PC-9 (cell line): ENCODE results near the gene IRAK1. TPM values are rescaled to one million over a fixed set of nuclear protein-coding genes. Genes with fewer than 3 reads are reported as not detected.
A peak's percentile ranks its signal among the peaks of the same experiment; 100 is the strongest.

Experiments used
- BruUV-seq: library from RNA; stranded (reverse); fragments of 400-500 nt; replicated peaks from 2 replicates; lab custom pipeline; 2021; lab: Mats Ljungman, UMichigan
- CTCF ChIA-PET: fragments of 300-600 bp; sonication (Branson Sonifier 250); formaldehyde crosslinking; loops from one replicate; lab custom pipeline; 2022; ENCODE audit warnings: antibody characterized with exemption; lab: Charles Lee
- POLR2A ChIA-PET: fragments of 300-600 bp; sonication (Branson Sonifier 250); formaldehyde crosslinking; loops from one replicate; lab custom pipeline; 2022; ENCODE audit warnings: antibody characterized with exemption; ENCODE audit not compliant: unreplicated experiment; lab: Charles Lee
- DNase-seq, 2 experiments: peaks; one replicate each; pipeline versions ENCODE4 v3.0.0 to v3.0.0-alpha.2; 2015 to 2022; ENCODE audit warnings: mixed read lengths in 1 of 2
- H2AFZ ChIP-seq: fragments of 200-600 bp; sonication (generic); 2 replicates; pipeline ENCODE4 v1.8.1; 2017; ENCODE audit warnings: antibody characterized with exemption
- H3F3A ChIP-seq: fragments of 200-600 bp; sonication (generic); 2 replicates; pipeline ENCODE4 v1.8.1; 2017; ENCODE audit warnings: antibody characterized with exemption, mild to moderate bottlenecking, low read depth; ENCODE audit not compliant: insufficient read depth
- H3K27ac ChIP-seq: fragments of 200-600 bp; sonication (generic); 2 replicates; pipeline ENCODE4 v1.6.1; 2016; ENCODE audit warnings: mixed run types
- H3K27me3 ChIP-seq: fragments of 200-600 bp; sonication (generic); 2 replicates; pipeline ENCODE4 v1.6.1; 2016; ENCODE audit warnings: low read depth, mixed run types; ENCODE audit not compliant: insufficient read depth
- H3K36me3 ChIP-seq: fragments of 200-600 bp; sonication (generic); 2 replicates; pipeline ENCODE4 v1.6.1; 2016; ENCODE audit warnings: low read depth, mixed run types
- H3K4me1 ChIP-seq: fragments of 200-600 bp; sonication (generic); replicated peaks from 2 replicates; pipeline ENCODE4 v1.6.1; 2016; ENCODE audit warnings: mixed run types; ENCODE audit not compliant: insufficient read depth
- H3K4me2 ChIP-seq: fragments of 200-600 bp; sonication (generic); 2 replicates; pipeline ENCODE4 v1.6.1; 2017; ENCODE audit warnings: mixed run types
- H3K4me3 ChIP-seq: fragments of 200-600 bp; sonication (generic); 2 replicates; pipeline ENCODE4 v1.6.1; 2016; ENCODE audit warnings: mixed run types
- H3K79me2 ChIP-seq: fragments of 200-600 bp; sonication (generic); 2 replicates; pipeline ENCODE4 v1.6.1; 2017; ENCODE audit warnings: low read depth, mixed run types
- H3K9me2 ChIP-seq: fragments of 200-600 bp; sonication (generic); 2 replicates; pipeline ENCODE4 v1.8.1; 2017; ENCODE audit warnings: mild to moderate bottlenecking; ENCODE audit not compliant: insufficient read depth
- H3K9me3 ChIP-seq: fragments of 200-600 bp; sonication (generic); 2 replicates; pipeline ENCODE4 v1.8.1; 2016; ENCODE audit warnings: low read depth; ENCODE audit not compliant: insufficient read depth
- H4K20me1 ChIP-seq: fragments of 200-600 bp; sonication (generic); 2 replicates; pipeline ENCODE4 v1.8.1; 2017; ENCODE audit not compliant: insufficient read depth
- EZH2 ChIP-seq: fragments of 200-600 bp; sonication (generic); IDR thresholded peaks from 2 replicates; pipeline ENCODE4 v1.8.0; 2017; ENCODE audit warnings: antibody characterized with exemption, low read depth
- intact Hi-C: fragments of 100-400 bp; cut with micrococcal nuclease; formaldehyde crosslinking; loops from one replicate; pipeline ENCODE4 v1.10.0; 2022; ENCODE audit not compliant: unreplicated experiment
- total RNA-seq: library from RNA; stranded (reverse); gene quantifications from 2 replicates; pipeline ENCODE4 v1.2.3, GENCODE V29; 2021
- TF ChIP-seq, protein P1 (sequence below): fragments of 200-600 bp; sonication (generic); conservative IDR thresholded peaks from 2 replicates; pipeline ENCODE4 v1.6.1; 2017; ENCODE audit warnings: mixed run types, antibody characterized with exemption, mild to moderate bottlenecking, moderate library complexity

The IRAK1 gene
- total RNA-seq, 1 experiment from 2014 or later: 364 TPM

GRCh38 chrX:154004315-154004714 lies 15.4 kb downstream of the IRAK1 start:
- POLR2A ChIA-PET: no interaction called here
- H3K9me2 ChIP-seq: no peaks in the 10 kb centered on the region
- no peaks in the 10 kb centered on the region for H3K9me3 ChIP-seq
- no peak overlapping the region for H3K4me3 ChIP-seq
- DNase-seq: no peak
- H4K20me1 ChIP-seq: no peaks in the 10 kb centered on the region
- TF ChIP-seq, protein P1, sequence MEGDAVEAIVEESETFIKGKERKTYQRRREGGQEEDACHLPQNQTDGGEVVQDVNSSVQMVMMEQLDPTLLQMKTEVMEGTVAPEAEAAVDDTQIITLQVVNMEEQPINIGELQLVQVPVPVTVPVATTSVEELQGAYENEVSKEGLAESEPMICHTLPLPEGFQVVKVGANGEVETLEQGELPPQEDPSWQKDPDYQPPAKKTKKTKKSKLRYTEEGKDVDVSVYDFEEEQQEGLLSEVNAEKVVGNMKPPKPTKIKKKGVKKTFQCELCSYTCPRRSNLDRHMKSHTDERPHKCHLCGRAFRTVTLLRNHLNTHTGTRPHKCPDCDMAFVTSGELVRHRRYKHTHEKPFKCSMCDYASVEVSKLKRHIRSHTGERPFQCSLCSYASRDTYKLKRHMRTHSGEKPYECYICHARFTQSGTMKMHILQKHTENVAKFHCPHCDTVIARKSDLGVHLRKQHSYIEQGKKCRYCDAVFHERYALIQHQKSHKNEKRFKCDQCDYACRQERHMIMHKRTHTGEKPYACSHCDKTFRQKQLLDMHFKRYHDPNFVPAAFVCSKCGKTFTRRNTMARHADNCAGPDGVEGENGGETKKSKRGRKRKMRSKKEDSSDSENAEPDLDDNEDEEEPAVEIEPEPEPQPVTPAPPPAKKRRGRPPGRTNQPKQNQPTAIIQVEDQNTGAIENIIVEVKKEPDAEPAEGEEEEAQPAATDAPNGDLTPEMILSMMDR: no peak
- no peak overlapping the region for H3K4me2 ChIP-seq
- no peak overlapping the region for H3K27ac ChIP-seq
- intact Hi-C loops: no loop called here
- no peaks in the 10 kb centered on the region for H3K36me3 ChIP-seq
- H3K4me1 ChIP-seq: peaks cover 15% of the 10 kb centered on the region
- no peaks in the 10 kb centered on the region for H3K79me2 ChIP-seq
- no TSS peak for BruUV-seq
- CTCF ChIA-PET: no interaction called here
- H3F3A ChIP-seq: peaks cover 9% of the 10 kb centered on the region; the same call in 1 of the 2 replicates
- no peaks in the 10 kb centered on the region for H3K27me3 ChIP-seq
- no peak overlapping the region for H2AFZ ChIP-seq

DNA sequence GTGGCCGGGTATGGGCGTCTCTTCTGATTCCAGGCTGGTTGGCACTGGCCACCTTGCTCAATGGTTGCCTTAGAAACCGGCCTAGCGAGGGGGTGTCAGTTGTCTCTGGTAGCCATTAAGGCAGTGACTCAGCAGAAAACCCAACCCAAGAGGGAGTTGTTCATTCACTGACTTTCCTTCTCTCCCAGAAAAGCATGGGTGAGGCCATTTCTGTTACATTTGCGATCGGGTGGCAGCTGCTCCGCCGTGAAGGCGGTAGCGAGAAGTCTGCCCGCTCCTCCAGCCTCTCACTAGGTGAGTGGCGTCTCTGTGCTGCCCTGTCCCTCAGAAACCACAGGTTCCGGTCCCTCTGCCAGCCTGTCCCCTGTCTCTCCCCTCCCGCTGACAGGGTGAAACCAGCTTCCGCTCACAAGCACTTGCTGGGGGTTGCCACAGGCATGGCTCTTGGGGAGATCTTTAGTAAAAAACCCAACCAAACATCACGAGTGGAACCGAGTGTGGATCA lies 17.4 kb downstream of the IRAK1 start:
- Histone ChIP-seq H3K9me3 (no peaks in the 10 kb centered on the region), H3K4me2 (no peak overlapping the region; the same call in 1 of the 2 replicates), H3K9me2 (no peaks in the 10 kb centered on the region), H3F3A (peaks cover 9% of the 10 kb centered on the region; the same call in 1 of the 2 replicates), H3K27ac (peak overlapping the region; percentile 58), H3K4me3 (no peak overlapping the region), H3K36me3 (no peaks in the 10 kb centered on the region), H3K27me3 (no peaks in the 10 kb centered on the region), H3K4me1 (peaks cover 15% of the 10 kb centered on the region), H3K79me2 (no peaks in the 10 kb centered on the region), H4K20me1 (no peaks in the 10 kb centered on the region), H2AFZ (no peak overlapping the region)
- intact Hi-C loops: loop anchor here (2.0 kb wide), 1 partner anchor 31 kb away; the partner anchor contains the start of gene HCFC1
- peak; percentile 45 to 76 for DNase-seq
- CTCF ChIA-PET: interaction anchor here (0.6 kb wide), 1 partner anchor 124 kb away, joined by 3 read pairs; no protein-coding TSS in a partner anchor
- TF ChIP-seq EZH2: no peak
- TF ChIP-seq, protein P1: no peak
- BruUV-seq: no TSS peak
- POLR2A ChIA-PET: no interaction called here

GRCh38 chrX:154000051-154000450 lies 19.7 kb downstream of the IRAK1 start:
- H3K4me3 ChIP-seq: no peak overlapping the region

More at GRCh38 chrX:154000051-154000450, 19.7 kb downstream of the IRAK1 start:
- Histone ChIP-seq H4K20me1 (no peaks in the 10 kb centered on the region), H3K27me3 (no peaks in the 10 kb centered on the region), H2AFZ (no peak overlapping the region), H3K9me3 (no peaks in the 10 kb centered on the region), H3F3A (peaks cover 9% of the 10 kb centered on the region; the same call in 1 of the 2 replicates), H3K9me2 (no peaks in the 10 kb centered on the region), H3K36me3 (no peaks in the 10 kb centered on the region), H3K4me1 (peaks cover 15% of the 10 kb centered on the region), H3K27ac (peak overlapping the region; percentile 17; the same call in 1 of the 2 replicates), H3K4me2 (peak overlapping the region; percentile 64), H3K79me2 (no peaks in the 10 kb centered on the region)
- CTCF ChIA-PET: no interaction called here
- no peak for TF ChIP-seq EZH2
- TF ChIP-seq, protein P1: no peak
- POLR2A ChIA-PET: no interaction called here
- BruUV-seq: no TSS peak
- DNase-seq: peak; percentile 47 to 71
- intact Hi-C loops: no loop called here
